ENCODE data around the gene DIDO1.
"Not testable (repeated sequence)": the region's sequence is repeated elsewhere in the genome, so short reads cannot be mapped to it uniquely, and the experiment has no call there.

DIDO1 gene

GRCh38 chr20:62852841-62853240 is 73.5 kb downstream of the DIDO1 start:
- no peak for DNase-seq

DNA sequence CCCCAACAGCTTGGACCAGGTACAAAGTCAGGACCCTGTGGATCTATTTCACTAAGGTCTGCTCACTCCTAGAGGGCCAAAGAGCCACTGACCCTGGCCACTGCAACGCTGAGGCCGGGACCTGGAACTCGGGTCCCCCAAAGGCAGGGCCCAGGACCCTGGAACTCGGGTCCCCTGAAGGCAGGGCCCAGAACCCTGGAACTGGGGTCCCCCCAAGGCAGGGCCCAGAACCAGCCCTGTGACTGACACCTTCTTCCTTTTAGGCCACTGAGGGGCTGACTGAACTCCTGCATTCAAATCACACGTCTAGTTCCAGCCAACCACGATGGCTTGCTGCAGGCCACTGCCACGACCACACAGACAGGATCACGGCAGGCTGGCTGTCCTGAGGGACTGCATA is 74.1 kb downstream of the DIDO1 start:
- DNase-seq: no peak

DNA sequence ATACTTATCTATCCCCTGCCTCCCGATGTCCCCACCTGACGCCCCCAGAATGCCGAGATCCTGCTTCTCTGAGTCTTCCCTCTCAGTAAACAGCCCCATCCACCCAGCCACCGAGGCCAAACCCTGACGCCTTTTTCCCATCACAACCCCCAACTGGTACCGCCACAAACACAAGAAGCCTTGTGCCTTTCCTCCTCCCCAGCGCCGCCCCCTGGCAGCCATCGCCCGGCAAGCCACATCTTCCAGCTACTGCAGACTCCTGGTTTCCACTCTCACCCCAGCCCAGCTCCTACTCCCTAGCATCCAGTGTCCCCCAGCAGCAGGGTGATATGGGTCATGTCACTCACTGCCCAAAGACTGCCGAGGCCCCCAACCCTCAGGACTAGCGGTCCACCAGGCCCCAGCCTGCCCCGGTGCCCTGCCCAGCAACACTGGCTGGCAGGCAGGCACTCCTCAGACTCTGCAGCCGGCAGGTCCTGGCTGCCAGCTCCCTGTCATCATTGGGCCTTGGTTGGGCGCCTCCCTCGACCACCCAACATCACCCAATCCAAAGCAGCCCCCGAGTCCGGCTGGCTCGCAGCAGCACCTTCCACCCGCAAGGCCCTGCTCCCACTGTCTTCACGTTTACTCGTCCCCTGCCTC is 75.9 kb downstream of the DIDO1 start:
- no peak for DNase-seq

- DNase-seq: no peak
Observed at GRCh38 chr20:62849431-62849830, 76.9 kb downstream of the DIDO1 start.

- DNase-seq: not testable (repeated sequence)
Observed at GRCh38 chr20:62848917-62849316, 77.4 kb downstream of the DIDO1 start.

- DNase-seq: no peak
Observed at GRCh38 chr20:62846166-62846890, 80.0 kb downstream of the DIDO1 start.

GRCh38 chr20:62845416-62846160 is 80.7 kb downstream of the DIDO1 start:
- peak; percentile 48 for DNase-seq

DNA sequence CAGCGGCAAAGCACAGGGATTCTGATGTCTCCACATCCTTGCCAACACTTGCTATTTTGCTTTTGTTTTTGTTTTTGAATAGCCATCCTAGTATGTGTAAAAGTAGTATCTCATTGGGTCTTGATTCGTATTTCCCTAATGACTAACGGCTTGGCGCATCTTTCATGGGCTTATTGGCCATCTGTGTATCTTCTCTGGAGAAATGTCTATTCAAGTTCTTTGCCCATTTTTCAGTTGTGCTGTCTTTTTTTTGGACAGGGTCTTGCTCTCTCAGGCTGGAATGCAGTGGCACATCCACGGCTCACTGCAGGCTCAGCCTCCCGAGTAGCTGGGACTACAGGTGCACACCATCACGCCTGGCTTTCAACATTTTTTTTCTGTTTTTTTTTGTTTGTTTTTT is 82.1 kb downstream of the DIDO1 start:
- no peak for DNase-seq

- DNase-seq: no peak
Observed at GRCh38 chr20:62843656-62844055, 82.6 kb downstream of the DIDO1 start.

- no peak for DNase-seq
Observed at GRCh38 chr20:62841705-62842212, 84.5 kb downstream of the DIDO1 start.

- DNase-seq: no peak
Observed at GRCh38 chr20:62840244-62841197, 85.8 kb downstream of the DIDO1 start.

- DNase-seq: no peak
Observed at GRCh38 chr20:62839816-62840215, 86.5 kb downstream of the DIDO1 start.

- DNase-seq: no peak
Observed at GRCh38 chr20:62839261-62839660, 87.0 kb downstream of the DIDO1 start.

GRCh38 chr20:62838128-62838891 is 88.0 kb downstream of the DIDO1 start:
- DNase-seq: no peak

DNA sequence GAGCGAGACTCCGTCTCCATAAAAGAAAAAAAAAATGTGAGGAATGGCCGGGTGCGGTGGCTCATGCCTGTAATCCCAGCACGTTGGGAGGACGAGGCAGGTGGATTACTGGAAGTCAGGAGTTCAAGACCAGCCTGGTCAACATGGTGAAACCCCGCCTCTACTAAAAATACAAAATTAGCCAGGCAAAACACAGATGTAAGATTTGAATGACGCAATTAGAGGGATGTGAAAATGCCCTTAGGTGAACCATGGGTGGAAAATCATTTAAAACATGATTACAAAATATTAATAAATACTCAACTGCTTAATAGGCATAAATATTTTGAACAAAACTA is 88.5 kb downstream of the DIDO1 start:
- DNase-seq: no peak

DNA sequence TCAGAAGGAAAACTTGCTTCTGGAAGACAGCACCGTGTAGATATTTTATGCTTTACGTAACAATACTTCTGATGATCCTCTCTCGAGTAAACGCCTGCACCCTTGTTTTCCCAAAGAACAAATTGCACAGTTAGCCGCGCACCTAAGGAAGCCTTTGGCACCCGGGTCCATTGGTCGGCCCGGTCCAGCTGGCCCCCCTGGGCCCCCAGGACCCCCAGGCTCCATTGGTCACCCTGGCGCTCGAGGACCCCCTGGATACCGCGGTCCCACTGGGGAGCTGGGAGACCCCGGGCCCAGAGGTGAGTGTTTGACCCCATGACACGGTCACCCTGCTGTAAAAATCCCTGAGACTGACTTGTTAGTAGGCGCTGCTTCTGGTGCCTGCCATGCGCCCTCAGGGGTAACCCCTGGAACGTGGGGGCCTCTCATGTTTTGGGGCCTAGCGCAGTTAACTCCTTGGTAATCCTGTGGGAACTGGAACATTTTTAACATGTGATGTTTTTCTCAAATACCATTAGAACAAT is 89.3 kb downstream of the DIDO1 start:
- no peak for DNase-seq

DNA sequence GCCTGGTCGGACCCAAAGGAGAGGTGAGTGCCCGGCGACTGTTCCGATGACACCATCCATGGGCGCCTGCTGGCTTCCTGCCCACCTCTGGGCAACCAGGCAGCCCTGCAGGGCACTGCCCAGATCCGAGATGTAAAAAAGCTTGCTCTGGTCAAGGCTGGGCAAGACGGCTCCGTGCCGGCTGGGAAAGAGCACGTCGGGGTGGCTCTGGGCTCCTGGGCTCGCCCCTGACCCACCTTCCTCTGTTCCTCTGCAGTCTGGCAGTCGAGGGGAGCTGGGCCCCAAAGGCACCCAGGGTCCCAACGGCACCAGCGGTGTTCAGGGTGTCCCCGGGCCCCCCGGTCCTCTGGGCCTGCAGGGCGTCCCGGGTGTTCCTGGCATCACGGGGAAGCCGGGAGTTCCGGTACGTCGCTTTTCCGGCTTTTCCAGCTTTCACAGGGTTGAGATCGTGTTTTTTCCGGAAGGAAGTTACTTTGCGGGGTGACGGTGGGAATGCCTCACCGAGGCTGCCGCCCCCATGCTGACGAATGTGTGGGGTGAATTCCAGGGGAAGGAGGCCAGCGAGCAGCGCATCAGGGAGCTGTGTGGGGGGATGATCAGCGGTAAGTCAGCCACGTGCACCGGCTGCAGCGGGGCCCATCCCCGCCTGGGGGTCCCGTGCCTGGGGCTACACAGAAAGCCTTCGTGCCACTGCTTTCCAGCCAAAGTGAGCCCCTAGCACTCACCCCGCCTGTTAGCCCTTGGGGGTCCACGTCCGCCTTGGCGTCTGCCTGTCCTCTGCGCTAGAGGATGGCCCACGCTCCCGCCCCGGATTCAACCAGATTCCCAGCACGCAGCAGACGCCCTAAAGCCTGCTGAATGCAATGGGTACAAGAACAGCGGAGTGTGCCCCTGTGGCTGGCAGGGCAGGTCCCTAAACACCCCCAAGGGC is 90.1 kb downstream of the DIDO1 start:
- DNase-seq: no peak

- no peak for DNase-seq
Observed at GRCh38 chr20:62834967-62835730, 91.2 kb downstream of the DIDO1 start.

GRCh38 chr20:62832951-62833391 is 93.3 kb downstream of the DIDO1 start:
- DNase-seq: no peak
